Transverse colon (tissue), 4 donors: Measurements from ENCODE around the gene TMEM178B.

Experiments
- EP300 ChIP-seq: sonication (generic); formaldehyde crosslinking; IDR thresholded peaks from one replicate; pipeline ENCODE4 v1.6.1; 2017; ENCODE audit warnings: antibody characterized with exemption, low read depth
- POLR2AphosphoS5 ChIP-seq, 3 donors: sonication (generic); formaldehyde crosslinking; IDR thresholded peaks; one replicate each; pipeline ENCODE4 v1.6.1; 2016; ENCODE audit warnings: antibody characterized with exemption in 3 of 3
- TF ChIP-seq, protein P1 (sequence below), 5 experiments: fragments of 200-600 bp in 3 of 5; fragments of 450-650 bp in 2 of 5; sonication (generic) in 3 of 5; IDR thresholded peaks; 1 replicate in 2 of 5; 2 replicates in 3 of 5; pipeline ENCODE4 v1.5.1; 2016 to 2017; ENCODE audit warnings: antibody characterized with exemption in 5 of 5, inconsistent platforms in 3 of 5, mild to moderate bottlenecking in 2 of 5, moderate library complexity in 1 of 5

DNA sequence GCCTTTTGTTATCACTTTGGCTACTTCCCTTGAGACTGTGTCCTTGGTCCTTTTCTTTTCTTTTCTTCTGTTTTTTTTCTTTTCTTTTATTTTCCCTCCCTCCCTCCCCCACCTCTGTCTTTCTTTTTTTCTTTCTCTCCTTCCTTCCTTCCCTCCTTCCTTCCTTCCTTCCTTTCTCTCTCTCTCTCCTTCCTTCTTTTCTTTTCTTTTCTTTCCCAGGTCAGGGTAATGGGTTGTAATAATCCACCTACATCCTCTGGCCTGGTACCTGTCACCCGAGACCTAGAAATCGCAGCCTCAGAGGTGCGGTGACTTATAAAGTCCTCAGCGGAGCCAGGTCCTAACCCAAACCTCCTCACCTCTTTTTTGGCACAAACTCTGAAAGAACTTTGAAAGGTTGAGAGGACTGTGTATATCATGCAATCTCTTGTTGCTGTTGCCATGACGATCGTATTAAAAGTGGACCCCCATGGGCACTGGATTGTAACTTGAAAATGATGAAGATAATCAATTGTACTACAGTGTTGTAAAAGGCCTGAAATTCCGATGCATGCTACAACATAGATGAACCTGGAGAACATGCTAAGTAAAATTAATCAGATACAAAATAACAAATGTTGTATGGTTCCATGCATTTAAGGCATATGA is 336.6 kb downstream of the TMEM178B start:
- TF ChIP-seq, protein P1, sequence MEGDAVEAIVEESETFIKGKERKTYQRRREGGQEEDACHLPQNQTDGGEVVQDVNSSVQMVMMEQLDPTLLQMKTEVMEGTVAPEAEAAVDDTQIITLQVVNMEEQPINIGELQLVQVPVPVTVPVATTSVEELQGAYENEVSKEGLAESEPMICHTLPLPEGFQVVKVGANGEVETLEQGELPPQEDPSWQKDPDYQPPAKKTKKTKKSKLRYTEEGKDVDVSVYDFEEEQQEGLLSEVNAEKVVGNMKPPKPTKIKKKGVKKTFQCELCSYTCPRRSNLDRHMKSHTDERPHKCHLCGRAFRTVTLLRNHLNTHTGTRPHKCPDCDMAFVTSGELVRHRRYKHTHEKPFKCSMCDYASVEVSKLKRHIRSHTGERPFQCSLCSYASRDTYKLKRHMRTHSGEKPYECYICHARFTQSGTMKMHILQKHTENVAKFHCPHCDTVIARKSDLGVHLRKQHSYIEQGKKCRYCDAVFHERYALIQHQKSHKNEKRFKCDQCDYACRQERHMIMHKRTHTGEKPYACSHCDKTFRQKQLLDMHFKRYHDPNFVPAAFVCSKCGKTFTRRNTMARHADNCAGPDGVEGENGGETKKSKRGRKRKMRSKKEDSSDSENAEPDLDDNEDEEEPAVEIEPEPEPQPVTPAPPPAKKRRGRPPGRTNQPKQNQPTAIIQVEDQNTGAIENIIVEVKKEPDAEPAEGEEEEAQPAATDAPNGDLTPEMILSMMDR (IDR thresholded peaks at IDR 0.05): no peak
- TF ChIP-seq EP300 (no peak), POLR2AphosphoS5 (IDR thresholded peaks at IDR 0.05) (no peak)
